H9 (cell line): Measurements from ENCODE around the gene CCDC88A. TPM values are rescaled to one million over a fixed set of nuclear protein-coding genes. Genes with fewer than 3 reads are reported as not detected.

Source experiments
- DNase-seq: peaks from one replicate; pipeline ENCODE4 v3.0.0-alpha.2; 2017
- H2AFZ ChIP-seq: one replicate; pipeline ENCODE4 v1.6.1; 2013; ENCODE audit warnings: mild to moderate bottlenecking, low read length, control low read depth, moderate library complexity
- H2AK5ac ChIP-seq: 2 replicates; pipeline ENCODE4 v1.6.1; 2013; ENCODE audit warnings: low read length, control low read depth, mixed read lengths; ENCODE audit not compliant: insufficient read length
- H2BK120ac ChIP-seq: one replicate; pipeline ENCODE4 v1.6.1; 2013; ENCODE audit warnings: low read depth, mild to moderate bottlenecking, low read length, control low read depth, inconsistent platforms; ENCODE audit not compliant: poor library complexity, severe bottlenecking
- H2BK12ac ChIP-seq: 2 replicates; pipeline ENCODE4 v1.6.1; 2013; ENCODE audit warnings: low read length, control low read depth, mixed read lengths, low read depth; ENCODE audit not compliant: insufficient read length
- H2BK15ac ChIP-seq: 2 replicates; pipeline ENCODE4 v1.6.1; 2013; ENCODE audit warnings: low read depth, low read length, control low read depth
- H2BK20ac ChIP-seq: one replicate; pipeline ENCODE4 v1.6.1; 2013; ENCODE audit warnings: low read depth, mild to moderate bottlenecking, low read length, control low read depth, inconsistent platforms; ENCODE audit not compliant: poor library complexity, severe bottlenecking
- H2BK5ac ChIP-seq: 2 replicates; pipeline ENCODE4 v1.6.1; 2013; ENCODE audit warnings: low read length, control low read depth, mixed read lengths; ENCODE audit not compliant: insufficient read length
- H3K14ac ChIP-seq: 2 replicates; pipeline ENCODE4 v1.6.1; 2013; ENCODE audit warnings: low read length, control low read depth; ENCODE audit not compliant: insufficient read depth
- H3K18ac ChIP-seq: 2 replicates; pipeline ENCODE4 v1.6.1; 2013; ENCODE audit warnings: low read depth, mild to moderate bottlenecking, mixed read lengths, low read length, control low read depth; ENCODE audit not compliant: insufficient read length
- H3K23ac ChIP-seq: 2 replicates; pipeline ENCODE4 v1.6.1; 2013; ENCODE audit warnings: low read length, control low read depth, mixed read lengths, low read depth; ENCODE audit not compliant: insufficient read length
- H3K23me2 ChIP-seq: 2 replicates; pipeline ENCODE4 v1.6.1; 2013; ENCODE audit warnings: low read depth, mild to moderate bottlenecking, mixed read lengths, low read length, control low read depth; ENCODE audit not compliant: insufficient read length, poor library complexity, severe bottlenecking
- H3K27ac ChIP-seq: 2 replicates; pipeline ENCODE4 v1.5.1; 2013; ENCODE audit warnings: low read length, control low read depth, mixed read lengths, low read depth; ENCODE audit not compliant: insufficient read length
- H3K27me3 ChIP-seq: 2 replicates; pipeline ENCODE4 v1.6.1; 2013; ENCODE audit warnings: low read length, control low read depth, inconsistent platforms; ENCODE audit not compliant: insufficient read depth
- H3K4ac ChIP-seq: 2 replicates; pipeline ENCODE4 v1.6.1; 2013; ENCODE audit warnings: low read depth, mild to moderate bottlenecking, control low read depth, inconsistent platforms, low read length, moderate library complexity
- H3K4me1 ChIP-seq: 2 replicates; pipeline ENCODE4 v1.6.1; 2013; ENCODE audit warnings: low read length, control low read depth, inconsistent platforms; ENCODE audit not compliant: insufficient read depth
- H3K4me2 ChIP-seq: 2 replicates; pipeline ENCODE4 v1.6.1; 2013; ENCODE audit warnings: low read length, control low read depth, mixed read lengths; ENCODE audit not compliant: insufficient read length, insufficient read depth
- H3K56ac ChIP-seq: 2 replicates; pipeline ENCODE4 v1.6.1; 2013; ENCODE audit warnings: low read depth, mild to moderate bottlenecking, mixed read lengths, low read length, control low read depth; ENCODE audit not compliant: insufficient read length
- H3K79me1 ChIP-seq: 2 replicates; pipeline ENCODE4 v1.6.1; 2013; ENCODE audit warnings: low read depth, mild to moderate bottlenecking, moderate library complexity, low read length, control low read depth, inconsistent platforms; ENCODE audit not compliant: insufficient read depth, poor library complexity, severe bottlenecking
- H3K79me2 ChIP-seq: 2 replicates; pipeline ENCODE4 v1.6.1; 2013; ENCODE audit warnings: low read length, control low read depth, inconsistent platforms; ENCODE audit not compliant: insufficient read depth
- H3K9ac ChIP-seq: 2 replicates; pipeline ENCODE4 v1.6.1; 2013; ENCODE audit warnings: low read length, control low read depth, mixed read lengths; ENCODE audit not compliant: insufficient read length; ENCODE audit errors: extremely low read depth
- H3K9me3 ChIP-seq: one replicate; pipeline ENCODE4 v1.6.1; 2013; ENCODE audit warnings: low read depth, low read length, inconsistent platforms; ENCODE audit not compliant: control insufficient read depth
- H3T11ph ChIP-seq: one replicate; pipeline ENCODE4 v1.6.1; 2013; ENCODE audit warnings: mild to moderate bottlenecking, low read length, control low read depth, inconsistent platforms
- H4K20me1 ChIP-seq: one replicate; pipeline ENCODE4 v1.6.1; 2013; ENCODE audit not compliant: control insufficient read depth, insufficient read length, insufficient read depth
- H4K5ac ChIP-seq: 2 replicates; pipeline ENCODE4 v1.6.1; 2013; ENCODE audit warnings: low read depth, mild to moderate bottlenecking, mixed read lengths, low read length, control low read depth; ENCODE audit not compliant: insufficient read length
- H4K8ac ChIP-seq: replicated peaks from 2 replicates; pipeline ENCODE4 v1.6.1; 2013; ENCODE audit warnings: low read length, control low read depth, mixed read lengths, low read depth; ENCODE audit not compliant: insufficient read length
- H4K91ac ChIP-seq: 2 replicates; pipeline ENCODE4 v1.6.1; 2013; ENCODE audit warnings: low read depth, mild to moderate bottlenecking, moderate library complexity, mixed read lengths, low read length, control low read depth; ENCODE audit not compliant: insufficient read length
- H3K27ac Mint-ChIP-seq, 3 experiments: 2 replicates in 2 of 3; 3 replicates in 1 of 3; pipeline ENCODE4 v1.8.0; 2020 to 2021; ENCODE audit warnings: mixed read lengths in 3 of 3, mild to moderate bottlenecking in 1 of 3, moderate library complexity in 1 of 3
- H3K27me3 Mint-ChIP-seq: 2 replicates; pipeline ENCODE4 v1.8.0; 2021; ENCODE audit warnings: low read depth, mild to moderate bottlenecking, moderate library complexity, mixed read lengths
- H3K36me3 Mint-ChIP-seq, 3 experiments: 2 replicates in 2 of 3; 3 replicates in 1 of 3; pipeline ENCODE4 v1.8.0; 2020 to 2021; ENCODE audit warnings: low read depth in 3 of 3, mixed read lengths in 3 of 3; ENCODE audit not compliant: insufficient read depth in 1 of 3
- H3K4me1 Mint-ChIP-seq, 2 experiments: 2 replicates each; pipeline ENCODE4 v1.8.0; 2020; ENCODE audit warnings: mixed read lengths in 2 of 2
- H3K4me3 Mint-ChIP-seq, 2 experiments: 2 replicates in 1 of 2; 3 replicates in 1 of 2; pipeline ENCODE4 v1.8.0; 2020 to 2021; ENCODE audit warnings: mild to moderate bottlenecking in 2 of 2, mixed read lengths in 2 of 2, moderate library complexity in 1 of 2
- H3K9me3 Mint-ChIP-seq, 2 experiments: 2 replicates in 1 of 2; 3 replicates in 1 of 2; pipeline ENCODE4 v1.8.0; 2020; ENCODE audit warnings: mild to moderate bottlenecking in 2 of 2, mixed read lengths in 2 of 2, moderate library complexity in 1 of 2
- WGBS: extraction: QIAGEN DNeasy Blood & Tissue Kit; methylation state at CpG from one replicate; pipeline ENCODE4 v1.1.7; 2013; ENCODE audit warnings: missing lambda C conversion rate, low lambda C conversion rate, mixed read lengths; ENCODE audit not compliant: insufficient read length; ENCODE audit errors: extremely low coverage; 5-methylcytosine and 5-hydroxymethylcytosine counted together
- total RNA-seq: library from RNA; stranded (reverse); gene quantifications from 2 replicates; pipeline ENCODE4 v1.2.1, GENCODE V29; 2021
- TF ChIP-seq, protein P1 (sequence below): fragments of 200-600 bp; sonication (generic); conservative IDR thresholded peaks from 3 replicates; pipeline ENCODE4 v1.8.0; 2021; ENCODE audit warnings: antibody characterized with exemption, mild to moderate bottlenecking

The CCDC88A gene
- total RNA-seq, 1 experiment from 2014 or later = 91.8 TPM

DNA sequence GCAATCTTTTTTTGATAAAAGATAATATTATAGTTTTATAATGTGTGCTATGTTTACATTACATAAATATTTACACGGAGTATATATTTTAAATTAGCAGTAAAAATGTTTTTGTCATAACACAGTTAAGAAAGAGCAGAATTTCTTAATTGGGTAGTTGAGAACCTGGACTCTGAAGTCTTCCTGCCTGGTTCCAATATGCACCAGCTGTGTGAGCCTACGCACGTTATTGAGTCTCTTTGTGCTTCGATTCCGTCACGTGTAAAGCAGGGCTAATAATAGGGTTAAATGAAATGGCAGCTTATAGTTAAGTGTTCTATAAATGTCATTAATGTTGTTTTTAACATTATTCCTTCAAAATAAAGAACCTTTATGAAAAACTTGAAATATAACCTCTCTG lies 1.2 kb upstream of the CCDC88A start:
- Histone ChIP-seq H3K9me3 (no peaks in the 10 kb centered on the region), H3K18ac (no peak overlapping the region), H2BK15ac (no peak overlapping the region), H2BK12ac (no peak overlapping the region), H3K23ac (no peak overlapping the region), H3K4ac (no peak overlapping the region), H3K56ac (no peak overlapping the region), H3T11ph (no peak overlapping the region), H2BK120ac (no peak overlapping the region), H3K23me2 (peaks cover 10% of the 10 kb centered on the region), H4K20me1 (no peaks in the 10 kb centered on the region), H2BK20ac (no peak overlapping the region), H3K14ac (no peak overlapping the region), H3K27ac (no peak overlapping the region), H4K8ac (no peak overlapping the region), H3K4me1 (no peaks in the 10 kb centered on the region), H3K9ac (no peak overlapping the region), H2BK5ac (no peak overlapping the region), H3K79me2 (no peaks in the 10 kb centered on the region; the same call in 1 of the 2 replicates), H3K79me1 (no peaks in the 10 kb centered on the region), H3K4me2 (no peak overlapping the region), H4K5ac (no peak overlapping the region), H4K91ac (no peak overlapping the region), H2AK5ac (no peak overlapping the region), H3K27me3 (no peaks in the 10 kb centered on the region), H2AFZ (no peak overlapping the region)
- DNase-seq = no peak
- TF ChIP-seq, protein P1, sequence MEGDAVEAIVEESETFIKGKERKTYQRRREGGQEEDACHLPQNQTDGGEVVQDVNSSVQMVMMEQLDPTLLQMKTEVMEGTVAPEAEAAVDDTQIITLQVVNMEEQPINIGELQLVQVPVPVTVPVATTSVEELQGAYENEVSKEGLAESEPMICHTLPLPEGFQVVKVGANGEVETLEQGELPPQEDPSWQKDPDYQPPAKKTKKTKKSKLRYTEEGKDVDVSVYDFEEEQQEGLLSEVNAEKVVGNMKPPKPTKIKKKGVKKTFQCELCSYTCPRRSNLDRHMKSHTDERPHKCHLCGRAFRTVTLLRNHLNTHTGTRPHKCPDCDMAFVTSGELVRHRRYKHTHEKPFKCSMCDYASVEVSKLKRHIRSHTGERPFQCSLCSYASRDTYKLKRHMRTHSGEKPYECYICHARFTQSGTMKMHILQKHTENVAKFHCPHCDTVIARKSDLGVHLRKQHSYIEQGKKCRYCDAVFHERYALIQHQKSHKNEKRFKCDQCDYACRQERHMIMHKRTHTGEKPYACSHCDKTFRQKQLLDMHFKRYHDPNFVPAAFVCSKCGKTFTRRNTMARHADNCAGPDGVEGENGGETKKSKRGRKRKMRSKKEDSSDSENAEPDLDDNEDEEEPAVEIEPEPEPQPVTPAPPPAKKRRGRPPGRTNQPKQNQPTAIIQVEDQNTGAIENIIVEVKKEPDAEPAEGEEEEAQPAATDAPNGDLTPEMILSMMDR = no peak
- Mint-ChIP-seq H3K27me3 (no peaks in the 10 kb centered on the region), H3K4me1 (peaks cover 18 to 26% of the 10 kb centered on the region in 2 experiments), H3K27ac (no peak overlapping the region), H3K4me3 (no peak overlapping the region; a peak in 1 of 5 replicates), H3K36me3 (peaks cover 0 to 3% (median 0%) of the 10 kb centered on the region in 3 experiments; a peak in 2 of 7 replicates), H3K9me3 (no peaks in the 10 kb centered on the region)
- WGBS = no CpG with 5 or more reads among the region's 6 CpGs
